HG03342 (cell line): ENCODE measurements around the gene PLEKHM1.

ENCODE experiments used
- ATAC-seq: cut with Tn5 transposase; IDR thresholded peaks from one replicate; pipeline ENCODE4 v1.9.1; 2021; ENCODE audit warnings: mild to moderate bottlenecking, moderate library complexity; ENCODE audit not compliant: unreplicated experiment

Gene PLEKHM1

DNA sequence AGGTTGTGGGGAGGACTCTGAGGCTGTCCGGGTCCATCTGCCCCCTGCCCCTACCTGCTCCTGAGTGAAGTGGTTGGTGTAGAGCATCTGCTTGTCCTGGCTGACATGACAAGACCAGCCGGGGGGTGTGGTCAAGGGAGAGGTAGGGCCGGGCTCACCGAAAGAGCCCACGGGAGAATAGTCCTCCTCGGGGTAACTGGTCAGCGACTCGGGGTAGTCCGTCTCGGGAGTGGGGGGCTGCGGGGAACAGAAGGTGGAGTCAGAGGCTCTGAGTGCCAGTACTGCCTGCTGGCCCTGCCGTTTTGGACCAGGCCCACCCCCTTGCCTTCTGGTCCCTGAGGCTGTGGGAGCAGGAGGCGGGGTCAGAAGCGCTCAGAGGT is 85.7 kb downstream of the PLEKHM1 start:
- no peak for ATAC-seq

DNA sequence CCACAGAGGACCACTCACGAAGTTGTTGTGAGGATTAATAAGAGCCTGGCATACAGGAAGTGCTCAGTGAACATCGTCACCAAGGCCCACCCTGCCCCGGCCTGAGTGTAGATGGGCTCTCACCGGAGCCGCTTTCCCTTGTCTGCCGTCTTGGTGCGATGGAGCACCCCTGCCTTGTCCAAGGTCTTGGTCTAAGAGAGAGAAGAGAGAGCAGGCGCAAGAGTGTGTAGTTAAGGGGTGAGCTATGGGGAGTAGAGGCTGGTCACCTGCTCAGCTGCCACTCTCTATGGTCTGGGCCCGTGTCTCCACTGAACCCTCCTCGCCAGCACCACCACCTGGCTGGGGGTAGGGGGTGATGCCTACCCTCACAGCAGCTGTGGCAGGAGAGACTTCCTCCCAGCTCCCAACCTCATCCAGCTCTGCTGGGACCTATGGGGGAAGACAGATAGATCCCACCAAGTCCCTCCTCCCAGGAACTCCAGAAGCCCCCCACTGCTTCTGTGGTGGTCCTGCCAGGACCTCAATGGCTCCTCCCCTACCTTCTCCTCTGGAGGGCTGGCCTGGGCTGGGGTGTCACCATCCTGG is 86.5 kb downstream of the PLEKHM1 start:
- no peak for ATAC-seq

DNA sequence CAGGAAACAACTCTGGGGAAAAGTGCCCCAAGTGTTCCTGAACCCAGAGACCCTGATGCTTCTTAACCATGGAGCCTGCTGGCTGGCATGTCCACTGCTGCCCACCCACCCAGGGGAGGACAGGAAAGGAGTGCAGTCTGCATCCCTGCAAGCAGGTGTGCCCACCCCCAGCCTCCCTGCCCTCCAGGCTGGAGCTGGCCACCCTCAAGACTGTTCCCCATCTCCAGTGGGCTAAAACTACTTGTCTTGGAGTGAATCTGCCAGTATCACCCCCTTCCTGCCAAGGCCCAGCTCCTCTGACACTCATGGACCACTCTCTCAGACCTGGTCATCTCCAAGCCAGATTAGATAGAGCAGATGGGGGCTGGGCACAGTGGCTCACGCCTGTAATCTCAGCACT is 87.6 kb downstream of the PLEKHM1 start:
- no peak for ATAC-seq

DNA sequence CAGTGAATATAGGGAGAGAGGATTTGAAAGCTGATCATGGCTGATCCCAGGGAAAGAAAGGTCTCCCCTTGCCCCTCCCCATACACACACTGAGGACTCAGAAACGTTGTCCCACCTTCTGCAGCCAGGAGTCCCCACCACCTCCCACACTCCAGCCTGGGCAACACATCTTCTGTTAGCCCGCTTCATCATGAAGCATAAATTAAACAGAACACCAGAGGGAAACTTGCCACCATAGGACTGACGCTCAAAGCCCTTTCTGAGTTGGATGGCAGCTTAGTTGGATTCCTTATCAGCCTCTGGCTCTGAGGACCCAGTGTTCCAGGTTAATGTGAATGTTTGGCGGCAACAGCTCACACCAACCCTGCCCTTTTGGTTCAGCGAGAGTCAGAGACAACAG is 91.7 kb downstream of the PLEKHM1 start:
- ATAC-seq: no peak

DNA sequence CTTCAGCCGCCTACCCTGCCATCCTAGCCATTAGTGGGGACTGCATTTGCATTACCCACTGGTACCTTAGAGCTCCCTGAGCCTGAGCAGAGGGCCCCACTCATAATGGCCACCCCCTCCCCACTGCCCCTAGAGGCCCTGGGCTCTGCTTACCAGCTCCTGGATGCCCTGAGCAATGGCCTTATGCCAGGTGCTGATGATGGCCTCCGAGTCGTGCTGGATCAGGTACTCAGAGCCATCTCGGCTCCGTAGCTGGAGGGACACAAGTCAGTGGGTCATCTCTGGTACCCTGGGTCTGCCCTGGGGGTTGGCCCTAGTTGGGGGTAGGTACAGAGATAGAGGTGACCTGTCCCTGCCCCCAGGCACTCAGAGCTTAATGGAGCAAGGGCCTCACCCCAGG is 92.7 kb downstream of the PLEKHM1 start:
- no peak for ATAC-seq

DNA sequence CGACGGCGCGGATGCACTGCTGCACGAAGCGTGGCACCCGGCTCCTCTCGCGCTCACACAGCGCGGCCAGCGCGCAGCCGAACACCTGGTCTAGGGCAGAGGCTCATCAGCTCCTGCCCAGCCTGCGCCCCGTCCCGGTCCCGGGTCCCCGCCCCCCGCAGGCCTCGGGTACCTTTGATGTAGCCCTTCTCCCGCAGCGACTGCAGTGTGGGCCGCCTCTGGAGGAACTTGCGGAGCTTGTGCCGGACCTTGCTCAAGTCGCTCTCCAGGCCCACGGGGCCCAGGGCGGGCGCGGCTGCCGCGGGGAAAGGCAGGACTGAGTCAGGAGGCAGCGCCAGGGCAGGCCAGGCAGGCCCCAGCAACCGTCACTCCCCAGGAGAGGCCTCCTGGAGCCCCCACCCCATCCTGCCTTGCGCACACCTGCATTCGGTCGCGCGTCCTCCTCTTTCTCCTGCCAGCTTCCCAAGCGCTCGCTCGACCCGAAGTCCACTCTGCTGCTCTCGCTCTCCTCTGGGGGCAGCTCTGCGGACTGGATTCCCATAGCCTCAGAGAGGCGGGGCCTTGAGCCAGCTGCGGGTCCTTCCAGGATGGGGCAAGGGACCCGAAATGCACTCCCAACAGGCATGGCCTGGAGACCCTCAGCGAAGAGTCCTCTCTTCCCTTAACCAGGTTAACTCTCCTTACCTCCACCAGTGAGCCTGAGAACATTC is 93.9 kb downstream of the PLEKHM1 start:
- no peak for ATAC-seq

DNA sequence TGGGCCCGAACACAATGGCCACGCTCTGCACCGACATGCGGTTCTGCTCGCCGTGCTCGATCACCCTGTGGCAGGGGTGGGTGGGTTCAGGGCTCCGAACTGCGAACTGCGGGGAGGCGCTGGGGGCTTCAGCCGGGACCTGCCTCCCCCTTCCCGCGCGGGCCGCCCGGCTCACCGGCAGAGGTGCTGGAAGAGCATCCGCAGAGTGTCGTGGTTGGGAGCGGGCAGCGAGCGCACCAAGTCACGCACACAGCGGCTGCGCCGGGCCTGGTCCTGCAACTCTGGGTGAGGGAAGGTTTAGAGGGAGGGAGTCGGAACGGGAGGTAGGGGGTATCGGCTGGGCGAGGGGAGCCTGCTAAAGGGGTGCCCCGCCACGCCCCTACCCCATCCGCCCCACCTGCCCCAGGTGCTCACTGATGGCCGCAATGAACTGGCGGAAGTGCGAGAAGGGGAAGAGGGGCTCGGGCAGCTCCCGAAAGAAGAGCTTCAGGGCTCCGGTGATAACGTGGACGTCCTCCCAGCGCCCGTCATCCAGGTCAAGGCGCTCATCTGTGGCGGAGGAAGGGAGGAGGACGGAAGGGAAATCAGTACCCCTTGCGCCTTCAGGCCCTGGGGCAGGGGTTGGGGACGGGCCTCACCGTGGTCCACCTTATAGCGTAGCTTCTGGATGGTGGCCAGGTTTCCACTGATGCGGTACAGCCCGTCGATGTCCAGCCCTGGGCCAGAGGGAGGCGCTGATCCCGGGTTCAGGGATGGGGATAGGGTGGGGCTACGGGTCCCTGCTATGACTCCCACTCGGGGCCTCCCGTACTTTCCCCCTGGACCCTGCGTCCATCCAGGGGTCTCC is 94.7 kb downstream of the PLEKHM1 start:
- ATAC-seq: no peak

DNA sequence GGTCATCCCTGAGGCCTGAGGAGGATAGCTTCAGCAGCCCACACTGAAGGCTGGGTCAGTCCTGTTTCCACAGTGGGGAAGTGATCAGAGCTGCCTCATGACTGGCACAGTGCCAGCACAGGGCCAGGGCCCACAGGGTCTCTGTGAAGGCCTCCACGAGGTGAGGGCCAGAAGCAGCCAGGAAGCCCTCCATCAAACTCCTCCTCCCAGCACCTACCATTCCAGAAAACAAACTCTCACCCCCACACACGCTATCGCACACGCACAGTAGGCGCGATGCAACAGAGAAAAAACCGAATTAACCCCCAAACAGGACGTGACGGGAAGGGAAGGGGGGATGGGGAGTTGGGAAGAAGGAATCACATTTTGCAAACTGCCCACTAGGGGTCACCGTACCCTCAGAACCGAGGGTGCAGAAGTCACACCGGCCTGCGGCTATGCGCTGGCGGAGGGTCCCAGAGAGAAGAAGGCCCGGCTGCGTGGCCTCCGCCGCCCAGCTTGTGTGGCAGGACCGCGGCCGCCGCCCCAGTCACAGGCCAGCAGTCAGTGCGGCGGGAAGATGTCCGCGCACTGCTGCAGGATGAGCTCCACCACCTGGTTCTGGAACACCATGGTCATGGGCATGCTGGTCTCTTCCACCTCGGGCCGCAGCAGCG is 95.5 kb downstream of the PLEKHM1 start:
- ATAC-seq: no peak

DNA sequence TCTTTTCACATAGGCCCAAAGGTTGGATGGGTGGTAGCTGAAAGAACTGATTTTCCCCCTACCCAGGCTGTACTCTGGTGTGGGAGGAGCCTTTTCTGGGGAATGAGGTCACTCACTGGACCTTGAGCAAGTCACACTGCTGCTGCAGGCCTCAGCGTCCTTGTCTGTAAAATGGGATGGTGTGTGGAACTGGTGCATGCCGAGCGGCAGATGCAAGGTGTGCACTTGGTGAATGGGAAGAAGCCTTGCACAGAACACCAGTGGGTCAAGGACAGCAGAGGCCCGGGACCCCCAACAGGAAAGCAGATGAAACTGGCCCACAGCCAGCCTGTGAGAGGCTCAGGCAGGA is 96.0 kb downstream of the PLEKHM1 start:
- ATAC-seq: no peak

DNA sequence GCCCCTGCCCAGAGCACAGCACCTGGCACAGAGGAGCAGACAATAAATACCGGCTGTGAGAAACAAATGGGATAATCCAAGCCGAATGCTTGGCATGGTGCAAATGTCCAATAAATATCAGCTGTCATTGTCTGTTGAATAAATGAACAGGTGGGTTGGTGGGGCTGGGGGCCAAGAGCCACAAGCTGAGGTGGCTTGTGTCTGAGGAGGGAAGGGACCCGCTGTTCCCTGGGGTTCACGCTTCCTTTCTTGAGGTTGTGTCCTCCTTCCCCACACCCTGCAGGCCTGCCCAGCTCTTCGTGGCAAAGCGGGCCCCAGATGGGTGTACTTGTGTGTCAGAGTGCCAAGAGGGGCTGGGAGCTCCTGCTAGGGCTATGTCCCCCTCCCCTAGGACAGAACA is 96.4 kb downstream of the PLEKHM1 start:
- ATAC-seq: no peak

DNA sequence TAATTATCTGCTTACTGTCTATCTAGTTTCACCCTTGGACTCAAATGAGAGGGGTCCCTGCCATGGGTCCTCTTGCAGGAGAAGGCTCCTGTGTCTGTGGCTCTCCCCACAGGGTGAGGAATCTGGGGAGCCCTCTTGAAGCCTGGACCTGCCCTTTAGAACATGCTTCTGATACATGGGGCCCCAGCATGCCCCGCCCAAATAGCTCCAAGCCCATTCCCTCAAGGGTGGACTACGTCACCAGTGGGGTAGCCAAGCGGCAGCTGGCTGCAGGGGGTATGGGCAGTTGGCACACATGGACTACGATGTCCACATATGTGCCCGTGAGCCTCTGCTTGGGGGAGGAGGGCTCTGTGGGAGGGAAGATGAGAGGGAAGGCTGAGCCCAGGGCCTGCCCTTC is 97.1 kb downstream of the PLEKHM1 start:
- no peak for ATAC-seq

DNA sequence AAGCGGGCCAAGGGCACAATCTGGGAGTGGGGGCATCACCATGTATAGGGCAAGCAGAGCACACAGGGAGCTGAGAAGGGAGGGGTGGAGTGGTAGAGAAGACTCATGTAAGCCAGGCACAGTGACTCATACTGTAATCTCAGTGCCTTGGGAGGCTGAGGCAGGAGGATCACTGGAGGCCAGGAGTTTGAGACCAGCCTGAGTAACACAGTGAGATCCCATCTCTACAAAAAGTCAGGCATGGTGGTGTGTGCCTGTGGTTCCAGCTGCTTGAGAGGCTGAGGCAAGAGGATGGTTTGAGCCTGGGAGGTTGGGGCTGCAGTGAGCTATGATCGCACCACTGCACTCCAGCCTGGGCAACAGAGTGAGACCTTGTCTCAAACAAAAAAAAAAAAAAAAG is 98.6 kb downstream of the PLEKHM1 start:
- ATAC-seq: no peak

DNA sequence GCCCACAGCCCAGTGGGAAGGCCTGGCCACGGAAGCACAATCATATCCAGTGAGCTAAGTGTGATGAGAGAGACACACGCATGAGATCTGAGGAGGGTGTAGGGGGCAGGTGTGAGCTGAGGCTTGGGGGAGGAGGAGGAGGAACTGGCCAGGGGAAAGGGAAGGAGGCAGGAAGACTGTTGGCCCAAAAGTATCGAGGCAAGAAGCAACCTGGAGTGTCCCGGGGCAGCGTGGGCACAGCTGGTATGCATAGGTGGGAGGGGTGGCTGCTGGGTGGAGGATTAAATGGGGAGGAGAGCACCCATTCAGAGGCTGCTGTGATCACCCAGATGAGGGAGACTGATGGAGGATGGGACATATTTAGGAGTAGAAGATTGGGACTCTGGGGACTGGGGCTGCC is 99.2 kb downstream of the PLEKHM1 start:
- ATAC-seq: no peak

DNA sequence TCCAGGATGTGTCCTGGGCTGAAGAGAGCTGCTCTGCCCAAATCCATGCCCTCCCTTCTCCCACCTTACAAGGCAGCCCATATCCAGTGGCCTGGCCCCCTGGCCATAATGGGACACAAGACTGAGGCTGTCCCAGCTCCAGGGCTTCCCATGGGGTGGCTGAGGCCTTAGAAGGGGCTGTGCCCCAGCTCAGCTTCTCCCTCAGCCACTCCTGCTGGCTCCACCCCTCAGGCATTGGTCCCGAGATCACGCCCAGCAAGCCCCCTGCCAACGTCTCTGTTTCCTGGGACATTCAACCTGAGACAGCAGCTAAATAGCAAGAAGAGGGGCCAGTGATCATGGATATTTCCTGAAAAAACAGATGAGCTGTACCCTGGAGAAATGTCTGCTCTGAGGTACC is 101.2 kb downstream of the PLEKHM1 start:
- ATAC-seq: no peak

DNA sequence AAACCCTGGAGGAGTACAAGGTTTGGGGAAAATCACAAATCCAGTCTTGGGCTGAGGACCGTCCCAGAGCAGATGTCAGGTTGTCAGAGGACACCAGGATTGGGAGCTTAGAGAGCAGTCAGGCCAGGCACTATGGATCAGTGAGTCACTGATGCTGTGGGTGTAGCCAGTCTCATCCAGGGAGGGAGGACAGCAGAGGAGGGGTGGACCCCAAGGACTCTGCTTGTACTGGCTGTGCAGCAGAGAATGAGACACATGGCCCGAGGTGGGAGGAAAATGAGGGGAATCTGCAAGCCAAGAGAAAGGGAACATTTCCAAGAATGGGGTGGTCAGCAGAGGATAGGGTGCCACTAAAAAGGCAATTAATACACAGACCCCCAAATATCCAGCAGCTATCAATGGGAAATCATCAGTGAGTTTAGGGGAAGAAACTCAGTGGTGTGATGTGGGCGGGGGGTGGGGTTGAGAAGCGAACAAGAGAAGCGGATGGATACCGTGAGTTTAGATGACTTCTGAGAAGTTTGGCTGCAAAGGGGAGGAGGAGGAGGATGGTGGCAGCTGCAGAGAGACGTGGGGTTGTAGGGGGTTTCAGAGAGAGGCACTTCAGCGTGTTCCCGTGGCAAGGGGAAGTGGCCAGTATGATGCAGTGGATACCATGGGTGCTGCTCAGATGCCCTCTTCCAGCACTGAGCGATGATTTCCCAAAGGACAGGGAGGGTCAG is 101.8 kb downstream of the PLEKHM1 start:
- no peak for ATAC-seq

DNA sequence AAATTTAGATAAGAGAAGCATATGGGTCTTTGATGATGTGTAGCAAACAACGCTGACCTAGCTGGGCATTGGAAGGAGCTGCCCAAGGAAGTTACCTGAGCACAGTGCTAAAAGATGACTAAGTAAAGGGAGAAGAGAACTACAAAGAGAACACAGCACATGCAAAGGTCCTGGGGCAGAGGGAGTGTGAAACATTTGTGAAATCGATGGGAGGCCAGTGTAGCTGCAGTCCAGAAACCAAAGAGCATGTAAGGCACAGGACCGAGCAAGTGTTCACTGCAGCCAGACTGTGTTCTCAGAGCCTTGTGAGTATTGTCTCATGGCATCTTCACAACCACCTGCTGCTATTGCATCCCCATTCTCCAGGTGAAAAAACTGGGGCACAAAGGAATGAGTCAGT is 102.8 kb downstream of the PLEKHM1 start:
- no peak for ATAC-seq

DNA sequence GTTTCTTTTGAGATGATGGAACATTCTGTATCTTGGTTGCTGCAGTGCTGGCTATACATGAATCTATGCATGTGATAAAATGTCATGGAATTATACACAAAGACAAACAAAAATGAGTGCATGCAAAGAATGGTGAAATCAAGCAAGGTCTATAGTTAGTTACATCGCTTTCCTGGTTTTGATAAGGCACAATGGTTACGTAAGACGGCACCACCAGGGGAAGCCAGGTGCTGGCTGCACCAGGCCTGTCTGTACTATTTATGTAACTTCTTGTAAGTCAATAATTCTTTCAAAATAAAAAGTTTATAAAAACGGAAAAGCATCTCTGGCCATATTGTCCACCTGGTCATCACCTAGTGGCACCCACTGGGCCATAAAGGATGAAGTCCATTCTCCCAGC is 104.3 kb downstream of the PLEKHM1 start:
- ATAC-seq: no peak
